AG04449 (cell line): ENCODE results near the gene ZBTB7B.

ENCODE experiments used
- CTCF ChIA-PET: fragments of 350-600 bp; formaldehyde crosslinking; extraction: SDS; loops from one replicate; lab custom pipeline; 2021; ENCODE audit warnings: antibody characterized with exemption; lab: Yijun Ruan, JAX
- POLR2A ChIA-PET: fragments of 400-600, 350-600 bp; formaldehyde crosslinking; extraction: SDS; loops from one replicate; lab custom pipeline; 2020; ENCODE audit warnings: antibody characterized with exemption, inconsistent platforms; lab: Yijun Ruan, JAX
- DNase-seq: peaks from one replicate; pipeline ENCODE4 v3.0.0-alpha.2; 2010; ENCODE audit warnings: low read depth, low spot score
- H3K4me3 ChIP-seq: 2 replicates; pipeline ENCODE4 v1.5.1; 2011; ENCODE audit warnings: low read depth, mild to moderate bottlenecking, control low read depth, low read length
- CTCF ChIP-seq: IDR thresholded peaks from one replicate; pipeline ENCODE4 v1.5.1; 2011; ENCODE audit warnings: mild to moderate bottlenecking, moderate library complexity, low read length, control low read depth, inconsistent platforms; ENCODE audit not compliant: insufficient read depth; ENCODE audit errors: missing control alignments

Gene ZBTB7B

GRCh38 chr1:155048449-155049334 lies 46.1 kb downstream of the ZBTB7B start:
- no peak for DNase-seq
- ChIA-PET POLR2A (no interaction called here), CTCF (interaction anchor here (0.8 to 20.6 kb wide), 11 partner anchors 9 to 53 kb away, joined by 3 to 433 read pairs (median 4); partner anchors contain the start of genes DCST1, DCST2 and EFNA4)
- no peak overlapping the region for H3K4me3 ChIP-seq
- no peak for TF ChIP-seq CTCF

DNA sequence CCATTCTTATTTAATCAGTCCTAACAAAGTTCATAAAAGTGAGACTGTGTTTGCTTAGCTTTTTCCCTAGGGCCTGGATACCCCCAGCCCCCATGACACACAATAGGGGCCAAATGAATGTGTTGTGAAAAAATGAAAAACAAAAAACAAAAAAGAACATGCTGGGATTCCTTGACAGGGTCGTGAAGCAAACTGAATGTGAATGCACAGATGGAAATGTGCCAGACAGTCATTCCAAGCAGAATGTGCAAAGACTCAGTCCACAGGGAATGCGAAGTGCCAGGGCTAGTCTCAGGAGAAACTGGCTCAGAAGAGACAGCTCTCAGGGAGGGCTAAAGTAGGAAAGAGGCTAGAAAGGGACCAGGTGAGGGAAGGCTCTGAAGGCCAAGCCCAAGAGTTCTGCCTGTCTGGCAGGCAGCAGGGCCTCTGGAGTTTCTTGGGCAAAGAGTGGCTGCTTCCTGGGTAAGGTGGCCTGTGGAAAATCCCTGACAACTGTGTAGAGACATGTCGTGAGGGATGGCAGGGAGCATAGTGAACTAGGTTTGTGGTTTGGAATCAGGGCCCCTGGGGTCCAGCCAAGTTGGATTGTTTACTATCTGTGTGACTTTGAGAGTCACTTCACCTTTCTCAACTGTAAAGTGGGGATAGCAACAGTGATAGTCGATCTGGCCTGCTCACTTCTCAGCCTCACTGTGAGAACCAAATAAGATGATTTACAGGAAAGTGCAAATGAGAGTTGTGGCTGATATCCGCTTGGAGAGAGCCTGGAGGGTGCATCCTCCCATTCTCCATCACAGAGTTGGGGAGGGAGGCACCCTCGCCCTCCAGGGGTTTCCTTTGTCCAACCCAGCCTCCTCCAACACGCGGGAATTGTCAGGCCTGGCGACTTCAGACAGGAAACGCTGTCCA lies 47.3 kb downstream of the ZBTB7B start:
- DNase-seq = no peak
- TF ChIP-seq CTCF = no peak
- H3K4me3 ChIP-seq = peak overlapping the region; percentile 71
- ChIA-PET CTCF (interaction anchor here (0.6 to 20.6 kb wide), 20 partner anchors 10 to 1122 kb away, joined by 3 to 433 read pairs (median 4); partner anchors contain the start of genes EFNA4 and PBXIP1), POLR2A (no interaction called here)

- POLR2A ChIA-PET = interaction anchor here (0.6 kb wide), 1 partner anchor 62 kb away, joined by 3 read pairs; no protein-coding TSS in a partner anchor
- CTCF ChIA-PET = interaction anchor here (0.6 to 20.6 kb wide), 27 partner anchors 9 to 1123 kb away, joined by 3 to 433 read pairs (median 4); partner anchors contain the start of genes EFNA4 and PBXIP1
- DNase-seq = no peak
- peak within 1 kb of the TSS; percentile 71 for H3K4me3 ChIP-seq
- peak; percentile 92 for TF ChIP-seq CTCF
Measured at GRCh38 chr1:155050560-155051341, 48.1 kb downstream of the ZBTB7B start, which contains the start of gene ADAM15. Gene ADAM15, plus strand, starts transcription at chr1:155051316. Its CDS starts 71 bp downstream, at chr1:155051387.

- peak overlapping the region; percentile 71 for H3K4me3 ChIP-seq
- POLR2A ChIA-PET = interaction anchor here (0.6 kb wide), 1 partner anchor 62 kb away, joined by 3 read pairs; no protein-coding TSS in a partner anchor
- no peak for TF ChIP-seq CTCF
- CTCF ChIA-PET = interaction anchor here (0.6 to 20.6 kb wide), 24 partner anchors 9 to 492 kb away, joined by 3 to 433 read pairs (median 4); partner anchors contain the start of genes EFNA4 and PBXIP1
- no peak for DNase-seq
Measured at GRCh38 chr1:155051342-155051776, 48.8 kb downstream of the ZBTB7B start.

- POLR2A ChIA-PET = interaction anchor here (1.0 kb wide), 1 partner anchor 96 kb away, joined by 4 read pairs; the partner anchor contains the start of gene PBXIP1
- DNase-seq = no peak
- H3K4me3 ChIP-seq = peak overlapping the region; percentile 71
- no peak for TF ChIP-seq CTCF
- CTCF ChIA-PET = interaction anchor here (0.9 to 20.6 kb wide), 13 partner anchors 7 to 492 kb away, joined by 3 to 433 read pairs (median 5); partner anchors contain the start of genes ADAM15, EFNA4, KRTCAP2 and SHC1
Measured at GRCh38 chr1:155051777-155052398, 49.3 kb downstream of the ZBTB7B start.
